Measurements from ENCODE around the gene CDK3.

CDK3 gene

DNA sequence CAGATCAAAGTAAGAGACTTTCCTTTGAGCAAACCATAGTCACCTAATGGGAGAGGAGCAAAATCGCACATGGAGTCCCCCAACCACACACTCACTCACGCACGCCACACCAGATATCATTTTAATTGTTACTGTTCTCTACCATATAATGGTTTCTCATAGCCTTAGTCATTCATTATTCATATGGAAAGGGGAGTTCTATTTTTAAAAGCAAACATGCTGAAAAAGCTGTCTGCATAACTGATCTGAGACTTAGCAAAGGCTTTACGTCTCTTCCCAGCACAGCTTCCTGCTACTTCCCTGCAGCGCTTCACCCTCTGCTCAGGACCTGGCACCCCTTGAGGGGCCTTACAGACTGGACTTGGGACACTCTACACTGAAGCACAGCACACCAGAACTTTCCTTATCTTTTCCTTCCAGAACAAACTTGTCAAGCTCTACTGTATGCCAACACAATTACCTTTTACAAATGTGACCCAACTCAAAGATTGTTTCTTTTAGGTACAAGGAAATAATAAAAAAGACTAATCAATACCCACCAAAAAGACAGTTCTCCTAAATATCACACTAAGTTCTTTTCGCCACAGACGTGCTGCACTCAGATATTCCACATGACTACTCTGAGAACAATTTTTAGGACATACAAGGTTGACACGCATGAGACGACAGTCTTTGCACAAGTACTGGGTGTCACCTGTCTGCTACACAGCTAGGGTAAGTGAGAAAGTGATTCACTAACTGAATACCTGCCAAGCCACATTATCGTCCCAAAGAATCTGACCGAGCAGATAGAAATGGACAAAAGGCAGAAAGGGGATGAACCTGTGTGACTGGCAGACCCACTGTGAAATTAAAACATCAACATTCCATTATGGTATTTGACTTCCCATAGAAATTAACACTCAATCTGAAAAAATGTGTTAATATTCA is 50.1 kb downstream of the CDK3 start:
- Histone ChIP-seq H3K27me3 (ENCODE audit: control insufficient read depth in 2 of 2, insufficient read depth in 2 of 2, low read length in 2 of 2) (no peaks in the 10 kb centered on the region), H3K9ac (ENCODE audit: low read depth in 1 of 2, low read length in 2 of 2) (peak overlapping the region in 1 of 2 donors; percentile 51), H3K4me1 (ENCODE audit: control insufficient read depth in 2 of 2, insufficient read depth in 2 of 2, low read length in 2 of 2) (peaks cover 0 to 13% of the 10 kb centered on the region in 2 donors), H3K4me3 (ENCODE audit: low read length in 2 of 2) (no peak overlapping the region), H3K27ac (ENCODE audit: low read depth in 2 of 2, low read length in 2 of 2) (peak overlapping the region; percentile 29 to 77), H3K36me3 (ENCODE audit: control insufficient read depth in 2 of 2, insufficient read depth in 2 of 2, low read length in 2 of 2) (peaks cover 50 to 67% of the 10 kb centered on the region in 2 donors), H3K9me3 (ENCODE audit: control insufficient read depth in 2 of 2, low read length in 2 of 2) (no peaks in the 10 kb centered on the region)

DNA sequence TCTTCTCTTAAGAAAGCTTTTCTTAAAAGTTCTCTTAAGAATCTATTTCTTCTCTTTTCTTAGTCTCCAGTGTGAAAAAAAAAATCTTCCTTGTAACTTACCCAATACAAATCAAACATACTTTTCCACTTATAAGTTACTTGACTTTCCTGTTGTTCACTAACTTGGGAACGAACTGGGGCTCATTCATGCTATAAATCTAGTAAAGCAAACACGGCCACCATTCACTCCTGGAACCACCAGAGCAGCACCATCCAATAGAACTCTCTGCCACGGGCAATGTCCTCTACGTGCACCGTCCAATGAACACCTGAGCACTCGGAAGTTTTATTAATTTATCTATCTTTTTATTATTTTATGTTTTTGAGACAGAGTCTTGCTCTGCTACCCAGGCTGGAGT is 50.9 kb downstream of the CDK3 start:
- peak overlapping the region in 1 of 2 donors; percentile 51 for H3K9ac ChIP-seq (ENCODE audit: low read depth in 1 of 2, low read length in 2 of 2)
- H3K27ac ChIP-seq (ENCODE audit: low read depth in 2 of 2, low read length in 2 of 2), result peak overlapping the region; percentile 29 to 77
- peaks cover 52 to 67% of the 10 kb centered on the region in 2 donors for H3K36me3 ChIP-seq (ENCODE audit: control insufficient read depth in 2 of 2, insufficient read depth in 2 of 2, low read length in 2 of 2)
- no peaks in the 10 kb centered on the region for H3K27me3 ChIP-seq (ENCODE audit: control insufficient read depth in 2 of 2, insufficient read depth in 2 of 2, low read length in 2 of 2)
- H3K4me3 ChIP-seq (ENCODE audit: low read length in 2 of 2), result no peak overlapping the region
- H3K4me1 ChIP-seq (ENCODE audit: control insufficient read depth in 2 of 2, insufficient read depth in 2 of 2, low read length in 2 of 2), result peaks cover 0 to 13% of the 10 kb centered on the region in 2 donors
- no peaks in the 10 kb centered on the region for H3K9me3 ChIP-seq (ENCODE audit: control insufficient read depth in 2 of 2, low read length in 2 of 2)

DNA sequence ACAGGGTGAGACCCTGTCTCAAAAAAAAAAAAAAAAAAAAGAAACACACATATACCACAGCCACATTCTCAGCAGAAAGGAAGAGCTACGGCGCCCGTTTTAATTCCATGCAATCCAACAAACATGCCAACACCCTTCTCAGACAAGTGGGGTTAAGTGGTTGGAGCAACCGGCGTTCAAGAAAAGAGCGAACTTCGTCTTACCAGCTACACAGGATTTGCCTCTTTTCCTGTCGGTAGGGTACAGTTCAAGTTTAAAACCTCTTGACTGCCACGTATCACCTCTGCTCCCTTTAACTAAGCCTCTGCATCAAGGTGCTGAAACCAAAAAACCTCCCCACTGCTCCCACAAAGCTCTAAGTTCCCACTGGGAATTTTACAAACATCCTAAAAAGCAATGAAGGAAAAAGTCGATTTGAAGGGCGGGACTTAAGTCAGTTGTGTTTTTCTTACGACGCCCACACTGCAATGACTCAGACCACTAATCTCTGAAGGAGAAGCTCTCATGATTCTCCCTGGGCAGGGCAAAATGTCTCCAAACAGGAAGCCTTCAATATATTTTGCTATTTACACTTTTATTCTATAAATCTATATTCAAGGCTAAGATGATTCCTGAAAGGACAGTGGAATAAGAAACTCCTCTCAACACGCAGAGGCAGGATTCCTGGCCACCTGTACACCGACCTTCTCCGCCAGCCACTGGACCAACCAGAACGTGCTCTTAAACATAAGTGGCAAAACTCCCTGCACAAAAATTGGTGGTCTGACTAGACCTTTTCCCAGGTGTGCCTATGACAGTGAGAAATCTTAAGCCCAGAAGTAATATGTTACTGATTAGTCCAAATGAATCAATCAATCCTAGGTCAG is 52.8 kb downstream of the CDK3 start:
- Histone ChIP-seq H3K9ac (ENCODE audit: low read depth in 1 of 2, low read length in 2 of 2) (no peak overlapping the region), H3K4me1 (ENCODE audit: control insufficient read depth in 2 of 2, insufficient read depth in 2 of 2, low read length in 2 of 2) (peaks cover 0 to 13% of the 10 kb centered on the region in 2 donors), H3K27ac (ENCODE audit: low read depth in 2 of 2, low read length in 2 of 2) (peak overlapping the region in 1 of 2 donors; percentile 9), H3K9me3 (ENCODE audit: control insufficient read depth in 2 of 2, low read length in 2 of 2) (no peaks in the 10 kb centered on the region), H3K4me3 (ENCODE audit: low read length in 2 of 2) (no peak overlapping the region), H3K36me3 (ENCODE audit: control insufficient read depth in 2 of 2, insufficient read depth in 2 of 2, low read length in 2 of 2) (peaks cover 52 to 65% of the 10 kb centered on the region in 2 donors), H3K27me3 (ENCODE audit: control insufficient read depth in 2 of 2, insufficient read depth in 2 of 2, low read length in 2 of 2) (no peaks in the 10 kb centered on the region)

DNA sequence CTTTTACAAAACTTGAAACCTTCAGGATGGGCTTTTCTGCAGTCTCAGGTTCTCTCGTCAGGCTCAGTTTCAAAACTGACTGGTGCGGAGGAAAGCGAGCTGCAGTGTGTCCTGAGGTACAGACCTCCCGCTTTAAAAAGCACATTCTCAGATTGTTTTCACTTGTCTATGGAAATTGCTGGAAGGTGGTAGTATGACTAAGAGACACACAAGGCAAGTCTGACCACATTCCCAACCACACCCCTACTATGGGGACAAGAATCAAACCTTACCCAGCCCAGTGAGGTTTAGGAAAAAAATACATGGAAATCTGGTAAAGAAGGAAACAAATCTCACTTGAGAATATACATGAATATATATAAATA is 53.4 kb downstream of the CDK3 start:
- Histone ChIP-seq H3K27ac (ENCODE audit: low read depth in 2 of 2, low read length in 2 of 2) (no peak overlapping the region), H3K4me3 (ENCODE audit: low read length in 2 of 2) (no peak overlapping the region), H3K4me1 (ENCODE audit: control insufficient read depth in 2 of 2, insufficient read depth in 2 of 2, low read length in 2 of 2) (peaks cover 0 to 13% of the 10 kb centered on the region in 2 donors), H3K9me3 (ENCODE audit: control insufficient read depth in 2 of 2, low read length in 2 of 2) (no peaks in the 10 kb centered on the region), H3K27me3 (ENCODE audit: control insufficient read depth in 2 of 2, insufficient read depth in 2 of 2, low read length in 2 of 2) (no peaks in the 10 kb centered on the region), H3K9ac (ENCODE audit: low read depth in 1 of 2, low read length in 2 of 2) (no peak overlapping the region), H3K36me3 (ENCODE audit: control insufficient read depth in 2 of 2, insufficient read depth in 2 of 2, low read length in 2 of 2) (peaks cover 52 to 65% of the 10 kb centered on the region in 2 donors)
